T-helper 9 cell (primary cell): Measurements from ENCODE around the gene SH2D7.

ENCODE experiments used
- DNase-seq: peaks from one replicate; pipeline ENCODE4 v3.0.0-alpha.2; 2020

Gene SH2D7

DNA sequence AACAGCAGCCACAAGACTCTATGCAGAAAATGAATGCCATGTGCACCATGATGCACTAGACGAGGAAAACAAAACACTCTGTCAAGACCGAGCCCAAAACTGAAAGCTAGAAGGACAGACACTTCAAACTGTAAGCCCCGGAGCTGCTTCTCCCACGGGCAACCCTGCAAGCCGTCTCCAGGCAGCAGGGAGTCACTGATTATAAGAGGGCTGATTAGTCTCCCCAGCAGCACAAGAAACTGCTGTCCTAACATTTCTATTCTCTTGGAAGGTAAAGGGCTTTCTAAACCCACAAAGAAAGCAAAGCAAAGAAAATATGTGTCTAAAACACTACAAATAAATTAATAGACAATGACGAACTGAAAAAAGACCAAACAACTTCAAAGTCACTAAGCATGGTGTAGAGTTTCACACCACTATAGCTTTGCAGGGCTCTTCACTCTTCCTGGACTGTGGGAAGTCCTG, 30.4 kb upstream of the SH2D7 start:
- DNase-seq, result no peak

DNA sequence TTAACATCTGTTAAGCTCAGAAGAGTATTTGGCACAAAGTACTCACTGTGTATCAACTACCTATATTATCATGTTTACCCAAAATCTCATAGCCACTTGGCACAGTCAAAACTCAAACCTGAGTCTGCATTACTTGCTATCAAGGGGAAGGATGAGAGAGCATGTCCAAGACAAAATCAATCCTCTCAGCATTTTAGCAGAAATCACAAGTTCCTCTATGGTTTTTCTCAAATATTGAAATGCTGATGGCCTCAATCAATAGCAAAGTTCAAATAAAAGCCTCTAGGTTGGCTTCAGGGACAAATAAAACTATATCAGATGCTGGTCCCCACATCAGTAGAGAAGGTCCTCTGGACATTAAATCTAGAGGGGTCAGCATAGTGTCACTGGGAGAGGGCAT, 29.1 kb upstream of the SH2D7 start:
- no peak for DNase-seq

DNA sequence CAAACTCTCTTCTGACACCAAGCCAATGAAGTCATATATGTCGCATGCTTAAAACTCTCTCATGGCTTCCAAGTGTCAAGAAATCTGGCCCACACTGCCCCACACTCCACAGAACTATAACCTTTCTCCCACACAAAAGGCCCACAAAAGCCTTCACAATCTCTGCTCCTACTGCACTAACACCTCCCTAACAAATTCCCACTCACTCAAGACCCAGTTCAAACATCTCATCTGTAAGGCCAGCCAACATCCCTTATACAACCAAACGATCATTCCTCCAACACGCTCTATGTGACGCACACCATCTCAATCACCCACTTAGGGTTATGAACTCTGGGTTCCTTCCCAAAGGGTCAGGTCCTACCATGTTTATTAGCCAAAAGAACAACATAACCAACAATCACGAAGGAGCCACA, 28.4 kb upstream of the SH2D7 start:
- DNase-seq, result no peak

DNA sequence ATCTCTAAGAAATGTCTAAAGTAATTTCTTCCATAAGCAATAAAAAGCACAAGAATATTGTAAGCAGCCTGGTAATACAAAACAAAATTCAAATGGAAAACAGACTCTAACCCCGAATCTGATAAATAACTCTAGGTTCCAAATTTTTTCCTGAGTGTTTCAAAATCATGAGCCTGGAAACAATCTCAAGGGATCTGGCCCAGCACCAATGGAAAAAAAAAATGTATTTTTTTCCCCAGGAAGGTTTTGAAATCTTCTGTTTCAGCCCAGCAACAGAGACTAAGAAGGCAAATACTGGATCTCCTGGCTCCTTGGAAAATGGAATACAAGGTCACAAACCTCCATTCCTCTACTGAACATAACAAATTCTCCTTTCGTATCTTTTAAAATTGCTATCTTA, 27.8 kb upstream of the SH2D7 start:
- no peak for DNase-seq

DNA sequence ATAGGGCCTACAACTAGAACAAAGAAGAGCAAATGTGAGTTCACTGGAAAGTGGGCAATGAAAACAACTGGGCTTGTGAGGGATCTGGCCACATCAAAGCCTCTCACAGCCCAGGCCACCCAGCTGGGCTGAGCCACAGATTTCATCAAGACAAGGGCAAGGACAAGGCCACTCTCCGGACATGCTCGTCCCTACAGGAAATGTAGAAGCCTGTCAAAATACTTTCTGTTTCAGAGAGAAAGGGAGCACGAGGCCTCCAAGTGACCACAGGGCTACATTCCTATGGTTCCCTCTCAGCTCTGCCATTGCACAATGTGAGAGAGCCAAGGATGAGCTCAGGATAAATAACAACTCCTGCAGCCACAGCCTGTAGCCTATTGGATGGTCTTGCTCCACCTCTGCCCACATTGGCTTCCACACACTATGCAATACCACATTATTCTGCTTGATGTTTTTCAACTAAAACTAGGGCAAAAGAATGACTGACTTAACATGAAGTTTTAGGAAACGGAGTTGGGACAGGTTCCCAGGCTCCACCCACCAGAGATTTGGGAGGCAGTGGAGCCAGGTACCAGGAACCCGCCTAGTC, 27.0 kb upstream of the SH2D7 start:
- no peak for DNase-seq

DNA sequence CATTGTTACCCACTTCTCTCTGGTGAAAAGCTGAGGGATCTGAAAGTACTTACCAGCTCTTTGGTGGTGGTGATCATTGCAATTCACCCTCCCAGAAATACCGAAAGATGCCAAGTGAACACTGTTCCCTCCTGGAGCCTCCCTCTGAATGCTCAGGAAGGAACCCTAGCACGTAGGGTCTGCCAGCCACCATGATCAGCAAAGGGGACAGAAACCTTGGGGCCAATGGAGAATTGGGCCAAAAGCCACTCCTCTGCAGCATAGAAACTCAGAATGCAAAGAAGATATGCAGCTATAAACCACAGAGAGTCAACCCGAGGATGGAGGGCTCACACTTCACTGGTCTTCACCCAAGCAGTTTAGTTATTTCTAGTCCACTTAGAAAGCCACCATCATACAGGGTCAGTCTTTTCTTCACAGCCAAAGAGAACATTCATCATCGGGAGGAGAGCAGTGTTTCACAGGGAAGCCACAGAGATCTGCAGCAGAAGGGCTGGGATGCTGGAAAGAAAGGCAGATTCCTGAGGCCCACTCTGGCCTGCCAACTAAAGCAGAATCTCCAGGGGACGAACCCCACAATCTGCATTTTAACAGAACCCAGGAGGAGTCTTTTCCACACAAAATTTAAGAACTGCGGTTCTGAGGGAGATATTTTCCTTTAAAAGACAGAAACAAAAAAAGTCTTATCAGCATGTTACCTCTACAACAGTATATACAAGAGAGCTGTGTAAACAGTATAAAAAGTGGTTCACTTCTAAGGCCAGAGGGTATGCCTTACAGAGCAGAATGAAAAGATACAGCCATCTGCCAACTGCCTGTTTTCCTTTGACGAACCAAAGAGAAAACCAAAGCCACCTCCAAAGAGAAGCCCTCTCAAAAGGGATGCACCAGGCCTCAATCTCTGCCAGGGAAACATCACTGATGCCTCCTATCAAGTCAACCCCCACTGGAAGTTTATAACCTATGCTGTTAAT, 26.1 kb upstream of the SH2D7 start:
- no peak for DNase-seq

DNA sequence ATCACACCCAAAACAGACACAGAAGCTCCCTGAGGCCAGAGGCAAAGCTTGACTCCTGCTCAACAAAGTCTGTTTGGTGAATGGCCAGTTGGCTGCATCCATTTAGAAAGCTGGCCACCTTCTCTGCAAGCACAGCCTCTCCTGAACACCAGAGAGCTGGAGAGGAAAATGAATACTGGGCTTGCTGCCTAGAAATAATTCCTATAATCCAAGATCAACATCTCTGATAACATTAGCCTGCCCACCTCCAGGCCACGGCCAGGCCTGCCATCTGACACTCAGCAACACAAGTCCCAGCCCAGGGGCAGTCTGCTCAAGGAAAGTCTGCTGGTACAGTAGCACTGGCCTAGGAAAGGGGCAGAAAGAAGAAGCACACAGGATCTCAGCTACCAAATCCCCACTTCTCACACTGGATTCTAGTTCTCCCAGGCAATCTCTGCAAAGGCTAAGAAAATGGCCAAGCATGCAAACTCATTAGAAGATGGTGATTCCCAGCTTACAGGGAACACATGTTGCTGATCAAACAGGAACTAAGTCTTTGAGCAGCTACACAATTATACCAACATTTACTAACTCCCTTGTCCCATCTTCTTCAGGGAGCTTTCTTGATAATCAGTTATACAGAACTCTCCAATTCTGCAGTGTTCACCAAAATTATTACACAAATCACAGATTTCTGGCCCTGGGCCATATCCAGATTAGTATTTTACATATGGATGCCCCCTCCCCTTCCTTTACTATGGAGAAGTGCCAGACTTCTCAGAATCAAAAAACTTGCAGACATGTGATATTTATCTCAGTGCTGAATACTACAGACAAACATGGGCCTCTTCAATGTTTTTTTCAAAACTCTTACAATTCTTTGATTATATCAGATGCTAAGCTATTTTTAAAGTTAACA, 24.8 kb upstream of the SH2D7 start:
- no peak for DNase-seq

DNA sequence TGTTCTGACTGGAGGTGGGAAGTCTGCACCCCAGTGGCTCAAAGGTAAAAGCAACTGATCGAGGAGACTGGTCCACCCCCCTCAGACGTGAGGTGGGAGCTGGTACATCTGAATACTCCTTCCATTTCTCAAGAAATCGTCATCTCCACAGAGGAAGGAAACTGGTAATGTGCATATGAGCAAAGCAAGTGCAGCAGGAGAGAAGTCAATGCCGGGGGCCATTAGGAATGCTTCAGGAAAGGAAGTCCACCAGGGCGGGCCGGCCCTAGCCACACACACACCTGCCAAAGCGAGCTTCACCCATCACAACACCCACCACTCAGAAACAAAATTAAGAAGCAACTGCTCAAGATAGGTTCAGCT, 23.3 kb upstream of the SH2D7 start:
- no peak for DNase-seq

DNA sequence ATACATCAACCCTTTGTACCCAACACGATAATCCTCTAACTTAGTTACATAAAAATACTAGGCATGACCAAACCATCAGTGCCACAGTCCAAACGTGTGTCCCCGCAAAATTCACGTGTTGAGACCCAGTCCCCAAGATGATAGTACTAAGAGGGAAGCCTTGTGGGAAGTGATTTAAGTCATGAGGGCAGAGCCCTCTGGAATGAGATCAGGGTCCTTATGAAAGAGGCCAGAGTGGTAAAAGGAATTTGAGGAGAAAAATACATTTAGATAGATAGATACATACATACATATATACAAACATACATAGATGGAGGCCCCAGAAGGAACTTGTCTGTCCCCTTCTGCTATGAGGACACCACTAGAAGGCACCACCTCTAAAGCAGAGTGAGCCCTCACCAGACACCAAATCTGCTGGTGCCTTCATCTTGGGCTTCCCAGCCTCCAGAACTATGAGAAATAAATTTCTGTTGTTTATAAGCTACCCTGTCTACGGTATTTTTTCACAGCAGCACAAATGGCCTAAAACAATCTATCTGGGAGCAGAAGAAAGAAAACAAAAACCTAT, 22.8 kb upstream of the SH2D7 start:
- no peak for DNase-seq

DNA sequence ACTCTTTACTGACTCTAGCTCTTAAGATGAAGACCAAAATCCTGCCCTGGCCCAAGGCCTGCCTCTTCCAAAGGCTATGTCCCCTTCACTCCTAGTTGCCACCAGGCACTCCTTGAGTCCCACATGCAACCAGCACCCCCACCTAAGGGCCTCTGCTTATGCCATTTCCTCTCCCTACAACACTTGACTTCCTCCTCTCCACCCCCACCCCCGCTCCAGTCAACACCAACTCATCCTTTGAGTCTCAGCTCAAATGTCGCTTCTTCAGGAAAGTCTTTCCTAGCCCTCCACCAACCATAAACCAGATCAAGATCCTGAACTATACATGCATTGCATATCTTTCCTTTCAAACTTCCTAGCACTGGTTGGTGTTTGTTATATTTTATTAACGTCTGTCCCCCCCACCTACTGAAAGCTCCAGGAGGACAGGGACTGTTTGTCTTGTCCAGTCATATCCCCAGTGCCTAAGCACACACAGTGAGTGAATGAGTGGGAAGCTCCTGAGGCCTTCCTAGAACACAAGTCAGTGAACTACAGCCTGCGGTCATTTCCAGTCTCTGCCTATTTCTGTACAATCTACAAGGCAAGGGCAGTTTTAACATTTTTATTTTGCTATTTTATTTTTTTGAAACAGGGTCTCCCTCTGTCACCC, 22.2 kb upstream of the SH2D7 start:
- DNase-seq, result no peak

DNA sequence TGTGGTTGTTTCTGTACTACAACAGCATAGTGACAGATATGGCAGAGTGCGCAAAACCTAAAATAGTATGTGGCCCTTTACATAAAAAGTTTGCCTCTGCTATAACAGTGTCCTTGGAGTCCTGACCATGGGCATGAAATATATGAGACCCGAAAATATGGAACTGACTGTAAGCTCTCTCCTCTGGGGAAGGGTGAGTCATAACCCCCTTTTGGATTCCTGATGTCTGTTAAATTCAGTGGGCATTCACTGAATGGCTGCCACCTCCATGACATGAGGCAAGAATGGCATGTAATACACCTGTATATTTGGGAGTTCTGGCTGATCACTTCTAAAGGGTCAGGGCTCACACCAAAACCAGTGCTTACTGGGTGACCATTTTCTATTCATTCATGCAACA, 21.0 kb upstream of the SH2D7 start:
- no peak for DNase-seq

DNA sequence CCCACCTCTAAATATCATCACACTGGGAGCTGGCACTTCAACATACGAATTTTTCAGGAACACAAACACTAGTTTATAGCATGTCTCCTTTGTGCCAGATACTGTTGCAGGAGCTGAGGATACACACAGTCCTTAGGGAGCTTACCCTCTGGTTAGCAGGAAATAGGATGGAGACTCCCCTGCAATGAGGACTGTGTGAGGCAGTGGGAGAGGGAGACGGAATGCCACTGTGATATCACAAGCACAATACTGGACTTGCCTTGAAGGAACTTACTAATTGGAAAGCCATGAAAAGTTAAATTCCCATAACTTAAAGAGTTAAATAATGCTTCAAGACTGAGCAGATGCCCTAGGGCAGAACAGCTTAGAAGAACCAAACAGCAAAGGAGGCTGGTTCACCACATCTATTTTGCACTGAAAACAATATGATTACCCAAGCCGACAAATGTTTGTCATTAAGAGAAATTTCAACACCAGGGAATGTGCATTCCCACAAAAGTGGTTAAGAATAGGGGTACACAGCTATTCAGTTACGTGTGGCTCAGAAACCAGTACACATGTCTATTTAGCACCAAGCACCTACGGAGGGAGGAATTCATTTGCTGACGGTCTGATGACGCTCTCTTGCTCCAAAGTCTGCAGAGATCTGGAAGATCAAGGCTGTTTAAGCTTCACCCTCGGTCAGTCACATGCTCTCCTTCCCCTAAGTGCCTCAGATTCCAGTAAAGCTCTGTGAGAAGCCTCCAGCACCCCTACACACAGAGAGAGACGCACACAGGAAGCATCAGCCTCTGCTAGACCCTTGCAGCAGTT, 20.1 kb upstream of the SH2D7 start:
- no peak for DNase-seq

DNA sequence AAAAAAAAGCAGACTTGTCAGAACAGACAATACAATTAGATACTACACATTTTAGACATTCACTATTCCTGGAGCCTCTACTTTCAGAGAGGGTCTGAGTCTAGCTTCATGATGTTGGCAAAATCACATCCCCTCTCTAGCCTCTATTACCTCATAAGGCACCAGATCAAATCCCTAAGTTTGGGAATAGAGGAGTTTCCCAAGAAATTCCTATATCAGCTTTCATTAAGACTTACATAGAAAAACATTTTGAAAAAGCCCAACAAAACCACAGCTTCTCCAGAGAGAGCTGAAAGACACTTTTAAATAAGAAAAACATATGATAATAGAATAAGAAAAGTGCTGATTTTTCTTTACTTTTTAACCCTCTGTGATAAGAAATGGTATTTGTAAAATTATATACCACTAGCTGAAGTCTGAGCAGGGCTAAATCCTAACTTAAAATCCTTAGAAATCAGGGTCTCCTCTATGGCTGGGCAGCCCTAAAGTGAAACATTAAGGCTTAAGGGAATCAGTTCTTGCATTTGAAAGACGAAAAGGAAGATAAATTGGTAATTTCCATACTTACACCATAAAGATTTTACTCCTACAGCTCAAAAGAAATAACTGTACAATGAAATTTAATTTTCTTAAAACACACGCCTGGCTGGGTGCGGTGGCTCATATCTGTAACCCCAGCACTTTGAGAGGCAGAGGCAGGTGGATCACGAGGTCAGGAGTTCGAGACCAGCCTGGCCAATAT, 19.1 kb upstream of the SH2D7 start:
- no peak for DNase-seq

DNA sequence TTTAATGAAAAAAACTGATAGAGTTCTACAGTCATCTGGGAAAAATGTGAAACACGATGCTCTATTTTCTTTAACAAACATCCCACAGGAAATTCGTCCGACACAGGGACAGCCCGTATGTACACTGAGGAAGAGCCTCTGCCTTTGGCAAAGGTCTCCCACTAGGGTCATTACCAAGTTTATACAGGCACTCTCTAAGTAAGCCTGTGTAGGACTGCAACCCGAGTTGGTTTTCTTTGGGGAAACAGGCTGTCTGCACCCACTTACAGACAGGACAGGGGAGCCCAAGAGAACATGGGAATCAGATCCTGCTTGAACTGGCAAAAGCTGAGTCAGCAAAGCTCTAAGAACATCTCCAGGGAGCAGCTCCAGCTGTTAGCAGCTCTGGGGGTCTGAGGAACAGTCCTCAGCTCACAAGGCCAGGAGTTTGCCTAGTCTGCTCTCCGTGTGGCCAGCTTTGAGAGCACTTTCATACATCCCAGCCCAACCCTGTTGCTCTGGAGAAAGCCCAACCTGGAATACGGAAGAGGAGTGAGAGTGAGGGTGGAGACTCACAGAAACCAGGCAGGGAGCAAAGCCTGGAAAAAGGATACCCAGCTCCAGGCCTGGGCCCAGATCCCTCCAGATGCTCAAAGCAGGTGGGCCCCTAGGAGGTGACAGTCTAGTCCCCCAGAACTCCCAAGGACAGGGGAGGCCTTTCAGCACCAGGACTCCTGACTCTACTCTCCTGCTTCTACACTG, 16.7 kb upstream of the SH2D7 start:
- DNase-seq, result no peak

DNA sequence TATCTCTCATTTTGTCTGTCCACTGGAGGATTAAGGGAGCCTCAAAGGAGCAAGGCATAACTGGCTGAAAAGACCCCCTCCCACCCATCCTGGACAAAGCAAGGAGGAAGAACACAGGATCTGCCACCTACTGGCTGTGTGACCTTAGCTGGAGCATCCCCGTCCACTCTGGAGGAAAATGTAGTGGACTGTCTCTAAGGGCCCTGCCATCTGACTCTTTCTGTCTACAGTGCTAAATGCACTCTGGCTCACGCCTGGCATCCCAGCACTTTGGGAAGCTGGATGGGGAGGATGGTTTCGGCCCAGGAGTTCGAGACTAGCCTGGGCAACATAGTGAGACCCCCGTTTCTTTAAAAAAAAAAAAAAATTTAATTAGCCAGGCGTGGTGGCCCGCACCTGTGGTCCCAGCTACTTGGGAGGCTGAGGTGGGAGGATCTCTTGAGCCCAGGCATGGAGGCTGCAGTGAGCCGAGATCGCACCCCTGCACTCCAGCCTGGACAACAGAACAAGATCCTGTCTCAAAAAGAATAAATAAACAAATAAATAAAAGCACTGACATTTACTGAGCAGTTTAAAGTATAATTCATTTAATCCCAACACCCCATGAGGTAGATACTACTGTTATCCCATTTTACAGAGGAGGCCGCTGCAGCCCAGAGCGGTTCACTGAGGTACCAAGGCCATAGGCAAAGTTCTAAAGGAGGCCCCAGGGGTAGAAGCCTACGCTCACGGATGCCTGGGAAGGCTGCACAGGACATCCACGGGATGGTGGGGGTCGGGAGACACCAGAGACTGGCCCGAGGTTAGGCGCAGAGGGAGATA, 15.9 kb upstream of the SH2D7 start:
- DNase-seq, result no peak

DNA sequence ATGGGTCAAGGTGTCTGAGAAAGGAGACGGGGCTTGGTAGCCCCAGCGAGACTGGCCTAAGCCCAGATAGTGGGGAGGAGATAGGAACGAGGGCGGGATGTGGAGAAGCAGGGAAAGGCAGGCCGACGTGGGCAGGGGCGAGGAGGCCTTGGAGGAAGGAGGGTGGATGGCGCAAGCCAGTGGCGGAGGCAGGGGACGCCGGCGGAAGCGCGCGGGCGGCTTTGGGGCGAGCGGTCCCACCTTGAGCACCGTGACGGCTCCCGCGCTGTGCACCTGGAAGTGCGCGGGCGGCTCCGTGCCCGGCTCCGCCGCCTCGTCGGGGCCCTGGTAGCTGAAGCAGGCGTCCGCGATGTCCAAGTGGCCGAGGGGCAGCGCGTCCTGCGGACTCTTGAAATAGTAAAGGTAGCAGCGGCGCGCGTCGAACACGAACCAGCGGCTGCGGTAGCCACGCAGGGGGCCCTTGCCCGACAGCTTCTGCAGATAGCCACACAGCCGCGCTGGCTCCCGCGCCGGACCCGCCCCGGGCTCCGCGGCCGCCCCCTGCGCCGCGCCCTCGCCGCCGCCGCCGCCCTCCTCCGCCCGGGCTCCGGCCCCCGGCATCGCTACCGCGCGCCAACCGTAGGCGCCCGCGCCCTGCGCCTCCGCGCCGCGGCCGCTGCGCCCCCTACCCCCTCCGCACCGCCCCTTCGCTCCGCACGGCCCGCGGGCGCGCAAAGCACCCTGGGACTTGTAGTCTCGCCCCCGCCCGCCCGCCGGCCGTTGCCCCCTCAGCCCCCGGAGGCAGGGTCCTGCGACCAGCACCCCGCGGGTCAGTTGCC, 15.1 kb upstream of the SH2D7 start, which contains the start of gene TBC1D2B:
TBC1D2B (minus strand) TSS at position 659 of the 818 bp plus-strand sequence; CDS start at position 600, 59 bp downstream.
- DNase-seq, result peak; percentile 69

DNA sequence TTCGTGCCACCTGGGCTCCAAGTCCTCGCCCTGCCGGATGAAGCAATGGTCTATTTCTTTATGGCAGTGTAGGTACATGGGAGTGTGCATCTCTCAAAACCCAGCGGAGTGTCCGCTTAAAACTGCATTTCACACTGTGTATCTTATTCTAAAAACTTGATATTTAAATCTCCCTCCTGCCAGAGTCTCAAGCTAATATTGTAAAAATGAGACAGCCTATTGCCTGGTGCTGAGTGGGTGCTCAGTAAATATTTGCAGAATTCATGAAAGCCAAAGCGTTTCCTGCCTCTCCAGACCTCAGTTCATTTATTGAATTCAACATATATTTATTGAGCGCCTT, 14.5 kb upstream of the SH2D7 start:
- DNase-seq, result no peak
